Urinary bladder (tissue), 4 donors: Measurements from ENCODE around the gene ATP5F1E. TPM values are rescaled to one million over a fixed set of nuclear protein-coding genes. Genes with fewer than 3 reads are reported as not detected.
A peak's percentile ranks its signal among the peaks of the same experiment; 100 is the strongest.

ENCODE experiments used
- DNase-seq: peaks from one replicate; pipeline ENCODE4 v3.0.0-alpha.2; 2015; ENCODE audit errors: extremely low spot score
- H3K27ac ChIP-seq: one replicate; pipeline ENCODE4 v1.5.1; 2013; ENCODE audit warnings: low read depth, mild to moderate bottlenecking, moderate library complexity
- H3K36me3 ChIP-seq: one replicate; pipeline ENCODE4 v1.6.1; 2013; ENCODE audit warnings: mild to moderate bottlenecking, moderate library complexity; ENCODE audit not compliant: insufficient read depth
- H3K4me1 ChIP-seq: one replicate; pipeline ENCODE4 v1.6.1; 2013; ENCODE audit warnings: mild to moderate bottlenecking, moderate library complexity; ENCODE audit not compliant: insufficient read depth
- H3K4me3 ChIP-seq: one replicate; pipeline ENCODE4 v1.5.1; 2013; ENCODE audit warnings: low read depth, low read length
- WGBS: extraction: QIAGEN DNeasy Blood & Tissue Kit; methylation state at CpG from one replicate; pipeline ENCODE4 v1.1.7; 2013; 5-methylcytosine and 5-hydroxymethylcytosine counted together
- polyA plus RNA-seq: library from polyadenylated mRNA; stranded (reverse); fragments of 200-250 nt; gene quantifications from one replicate; pipeline ENCODE4 v1.2.3, GENCODE V29; 2013
- total RNA-seq: library from RNA; depleted of rRNA; stranded (reverse); fragments of >200 nt; gene quantifications from one replicate; pipeline ENCODE4 v1.2.3, GENCODE V29; 2014
- donor health status: healthy with polysubstance abuse.
- donor health status: healthy.

ATP5F1E gene
- total and polyA plus RNA-seq, 2 donors: 26.8 to 50.7 TPM

DNA sequence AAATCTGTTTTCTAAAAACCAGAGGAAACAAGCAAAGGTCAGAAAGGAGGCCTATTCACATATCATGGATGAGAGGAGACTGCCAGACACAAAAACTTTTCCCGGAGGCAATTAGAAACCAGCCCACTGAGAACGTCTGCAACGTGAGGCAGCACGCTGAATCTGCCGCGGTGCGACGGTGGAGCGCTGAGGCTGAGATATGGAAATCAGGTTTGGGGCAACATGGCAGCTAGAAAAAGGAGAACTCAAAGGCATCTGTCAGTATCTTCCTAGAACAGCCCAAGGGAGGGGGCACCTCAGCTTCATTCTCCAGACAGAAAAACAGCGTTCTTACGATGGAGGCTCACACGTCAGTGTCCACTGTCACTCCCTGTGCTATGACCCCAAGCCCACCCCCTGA lies 5.3 kb upstream of the ATP5F1E start:
- no peak overlapping the region for H3K27ac ChIP-seq
- no peak overlapping the region for H3K4me3 ChIP-seq
- H3K36me3 ChIP-seq: peaks cover 5% of the 10 kb centered on the region
- peaks cover 7% of the 10 kb centered on the region for H3K4me1 ChIP-seq
- DNase-seq: no peak
- WGBS: 91% methylated on average over 12 of the region's 12 CpGs

GRCh38 chr20:59035381-59035780 lies 3.2 kb upstream of the ATP5F1E start:
- Histone ChIP-seq H3K27ac (no peak overlapping the region), H3K36me3 (peaks cover 5% of the 10 kb centered on the region), H3K4me3 (no peak overlapping the region), H3K4me1 (peaks cover 2% of the 10 kb centered on the region)
- DNase-seq: no peak
- WGBS: 95% methylated on average over 3 of the region's 3 CpGs

DNA sequence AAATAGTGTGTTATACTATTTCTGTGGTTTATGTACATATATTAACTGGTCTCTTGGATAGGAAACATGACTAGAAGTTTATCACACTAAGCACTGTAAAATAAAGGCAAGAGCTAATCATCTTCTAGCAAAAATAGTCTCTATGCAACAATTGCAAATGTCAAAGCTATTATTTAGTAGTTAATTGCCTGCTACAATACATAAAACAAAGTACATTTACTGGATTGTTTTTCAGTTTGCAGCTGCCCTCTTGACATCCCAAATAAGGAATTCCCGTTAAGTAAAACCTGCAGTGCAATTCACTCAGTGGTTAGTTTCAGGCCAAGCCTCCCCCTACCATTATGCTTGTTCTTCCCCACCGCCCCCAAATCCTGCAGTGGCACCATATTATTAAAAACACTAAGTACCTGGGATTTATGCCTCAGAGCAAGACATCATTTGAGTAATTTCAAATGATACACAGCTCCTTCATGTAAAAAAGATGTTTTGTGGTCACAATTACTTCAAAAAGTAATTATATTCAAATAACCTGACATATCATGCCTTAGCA lies 1.6 kb upstream of the ATP5F1E start:
- Histone ChIP-seq H3K4me3 (no peak overlapping the region), H3K4me1 (peaks cover 2% of the 10 kb centered on the region), H3K27ac (no peak overlapping the region), H3K36me3 (peaks cover 5% of the 10 kb centered on the region)
- no peak for DNase-seq
- 87% methylated on average over 2 of the region's 2 CpGs for WGBS

GRCh38 chr20:59033093-59033492 lies 958 bp upstream of the ATP5F1E start:
- Histone ChIP-seq H3K4me1 (peaks cover 2% of the 10 kb centered on the region), H3K27ac (no peak overlapping the region), H3K36me3 (peaks cover 5% of the 10 kb centered on the region), H3K4me3 (no peak overlapping the region)
- no peak for DNase-seq
- WGBS: 95% methylated on average over 1 of the region's 1 CpG

DNA sequence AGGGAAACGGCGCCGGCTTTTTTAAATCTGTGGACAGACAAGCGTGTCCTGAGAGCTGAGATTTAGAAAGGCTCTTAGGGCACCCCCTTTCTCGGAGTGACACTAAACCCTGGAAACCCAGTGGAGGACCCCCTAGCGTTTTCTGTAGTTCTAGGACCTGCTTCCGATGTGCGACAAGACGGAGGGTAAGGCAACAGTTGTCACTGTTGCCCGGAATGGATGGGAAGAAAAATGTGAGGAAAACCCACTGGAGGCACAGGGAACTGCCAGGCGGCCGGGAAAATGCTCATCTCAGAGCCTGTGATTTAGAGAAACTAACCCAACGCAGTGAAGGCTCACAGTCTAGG lies 551 bp upstream of the ATP5F1E start:
- Histone ChIP-seq H3K36me3 (peaks cover 2% of the 10 kb centered on the region), H3K4me1 (peaks cover 2% of the 10 kb centered on the region), H3K27ac (peak overlapping the region; percentile 90), H3K4me3 (peak overlapping the region; percentile 72)
- WGBS: under 1% methylated on average over 13 of the region's 13 CpGs
- no peak for DNase-seq

DNA sequence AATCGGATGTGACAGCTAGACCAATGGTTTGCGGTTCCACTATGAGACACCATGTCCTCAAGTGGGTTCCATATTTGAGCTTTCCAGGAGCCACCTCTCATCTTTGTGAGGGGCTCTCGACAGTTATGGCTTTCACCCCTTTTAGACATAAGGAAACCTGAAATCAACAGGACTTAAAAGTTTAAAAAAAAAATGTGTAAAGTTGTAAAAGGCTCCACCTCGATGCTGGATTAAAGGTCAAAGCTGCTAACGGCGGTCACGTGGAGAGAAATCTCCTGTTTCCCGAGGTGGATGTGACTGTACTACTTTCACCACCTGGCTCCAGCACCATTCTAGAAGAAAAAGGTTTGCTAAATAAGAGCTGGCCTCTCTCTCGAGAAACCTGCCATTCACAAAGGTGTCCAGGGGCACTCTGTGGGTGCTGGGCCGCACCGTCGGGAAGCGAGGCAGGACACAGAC lies 542 bp downstream of the ATP5F1E start:
- no peak for DNase-seq
- 14% methylated on average over 13 of the region's 13 CpGs for WGBS
- H3K36me3 ChIP-seq: peaks cover 2% of the 10 kb centered on the region
- H3K27ac ChIP-seq: peak overlapping the region; percentile 77
- H3K4me1 ChIP-seq: peaks cover 2% of the 10 kb centered on the region
- peak overlapping the region; percentile 72 for H3K4me3 ChIP-seq

DNA sequence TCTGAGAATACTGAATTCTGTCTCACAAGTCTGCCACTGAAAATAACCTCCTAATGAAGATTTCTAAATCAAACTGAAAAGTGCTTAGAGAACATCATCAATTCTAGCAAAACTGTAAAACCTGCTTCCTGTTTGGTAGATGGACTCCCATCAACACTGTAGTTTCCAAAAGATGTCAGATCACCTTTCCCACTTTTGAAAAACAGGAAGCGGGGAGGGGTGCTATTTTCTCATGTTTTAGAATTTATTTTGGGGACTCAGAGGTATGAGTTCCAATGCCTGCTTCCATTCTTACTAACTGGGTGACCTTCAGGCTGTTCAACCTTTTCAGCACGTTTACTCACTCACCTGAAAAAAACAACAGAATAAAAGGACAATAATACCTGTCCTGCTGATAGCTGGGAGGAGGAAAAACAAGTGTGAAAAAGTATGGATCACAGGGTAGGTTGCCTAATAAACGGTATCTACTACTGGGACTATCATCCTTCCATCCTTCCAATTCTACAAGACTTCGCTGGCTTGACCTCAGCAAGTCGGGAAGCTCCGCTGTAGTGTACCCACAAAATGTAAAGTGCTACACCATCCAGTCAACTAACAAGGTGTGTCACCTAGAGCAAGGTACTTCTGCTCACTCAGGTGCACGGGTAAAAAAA lies 1.1 kb downstream of the ATP5F1E start:
- no peak for DNase-seq
- WGBS: 76% methylated on average over 7 of the region's 7 CpGs
- Histone ChIP-seq H3K4me1 (peaks cover 2% of the 10 kb centered on the region), H3K36me3 (peaks cover 1% of the 10 kb centered on the region), H3K27ac (no peak overlapping the region), H3K4me3 (peak overlapping the region; percentile 72)

DNA sequence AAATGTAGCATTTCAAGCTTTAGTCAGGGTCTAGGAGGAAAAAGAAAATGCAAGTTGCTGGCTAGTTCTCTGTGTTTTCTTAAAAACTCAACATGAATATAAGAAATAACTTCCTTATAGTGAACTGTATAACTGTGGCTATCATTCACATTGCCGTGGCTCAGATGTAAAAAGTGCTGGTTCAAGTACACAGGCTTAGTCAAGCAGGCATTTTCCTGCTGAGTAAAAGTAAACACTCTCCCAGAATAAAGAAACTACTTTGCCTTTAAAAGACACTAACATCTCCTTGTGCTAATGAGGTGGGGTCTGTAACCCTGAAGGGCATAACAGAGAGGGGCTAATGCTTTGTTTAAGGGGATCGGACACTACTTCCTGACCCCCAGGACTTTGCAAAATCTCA lies 3.3 kb downstream of the ATP5F1E start:
- Histone ChIP-seq H3K27ac (no peak overlapping the region), H3K4me1 (peaks cover 2% of the 10 kb centered on the region)
- 36% methylated on average over 2 of the region's 2 CpGs for WGBS

DNA sequence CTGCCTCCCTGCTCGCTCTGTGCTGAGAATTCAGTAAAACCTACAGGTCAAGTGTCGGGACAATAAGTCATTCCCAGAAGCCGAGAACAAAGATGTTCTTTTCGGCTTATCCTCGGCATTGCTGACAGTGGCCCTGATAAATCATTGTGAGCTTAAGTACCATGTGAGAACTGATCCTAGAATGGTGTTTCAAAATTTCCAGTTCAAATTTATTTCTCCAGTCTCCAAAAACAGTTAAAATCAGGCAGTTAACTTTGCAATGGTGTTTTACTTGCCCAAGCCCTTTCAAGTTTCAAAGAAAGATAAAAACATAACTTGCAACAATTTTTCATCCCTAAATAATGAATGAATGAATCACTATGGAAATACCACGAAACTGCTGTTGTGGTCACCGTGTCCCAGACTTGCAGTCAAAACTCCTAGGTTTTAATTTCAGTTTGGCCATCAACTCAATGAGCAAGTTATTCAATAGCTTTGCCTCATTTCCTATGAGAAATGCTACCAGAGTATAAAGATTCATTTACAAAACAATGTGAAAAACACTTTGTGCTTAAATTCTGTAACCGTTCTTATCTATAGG lies 4.3 kb downstream of the ATP5F1E start:
- Histone ChIP-seq H3K27ac (no peak overlapping the region), H3K36me3 (peaks cover 2% of the 10 kb centered on the region), H3K4me1 (peaks cover 2% of the 10 kb centered on the region), H3K4me3 (no peak overlapping the region)
- no peak for DNase-seq
- 72% methylated on average over 8 of the region's 8 CpGs for WGBS

More for the DNA sequence above, 3.3 kb downstream of the ATP5F1E start:
- Histone ChIP-seq H3K36me3 (peaks cover 2% of the 10 kb centered on the region), H3K4me3 (no peak overlapping the region)
- DNase-seq: no peak

DNA sequence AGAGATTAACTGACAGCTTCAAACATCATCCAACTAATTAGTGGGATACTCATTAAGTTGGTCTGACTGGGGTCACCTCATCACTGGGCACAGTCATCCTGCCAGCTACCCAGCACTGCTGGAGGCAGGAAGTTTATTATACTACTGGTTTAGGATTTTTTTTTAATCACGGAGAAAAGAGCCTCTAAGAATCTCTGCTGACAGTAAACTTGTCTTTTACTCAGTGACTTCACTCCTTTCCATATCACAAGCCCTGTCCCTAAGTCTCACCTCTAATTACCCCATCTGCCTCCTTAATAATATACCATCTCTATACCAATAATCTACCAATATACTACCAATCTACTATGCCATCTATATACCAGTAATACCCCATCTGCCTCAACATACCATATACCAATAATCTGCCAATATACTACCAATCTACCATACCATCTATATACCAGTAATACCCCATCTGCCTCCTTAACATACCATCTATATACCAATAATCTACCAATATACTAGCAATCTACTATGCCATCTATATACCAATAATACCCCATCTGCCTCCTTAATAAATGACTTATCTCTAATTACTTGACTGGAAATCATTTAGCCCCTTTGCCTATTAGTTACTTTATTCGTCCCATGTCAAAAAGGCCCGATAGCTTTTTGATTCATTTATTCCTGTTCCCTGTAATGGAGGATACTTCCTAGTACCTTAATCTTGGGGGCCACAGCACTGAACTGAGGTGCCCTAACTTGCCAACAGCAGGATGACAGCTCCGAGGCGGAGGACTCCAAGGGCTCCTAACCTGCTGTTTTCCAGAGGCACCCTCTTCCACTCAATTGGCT lies 5.0 kb downstream of the ATP5F1E start:
- Histone ChIP-seq H3K4me1 (peaks cover 2% of the 10 kb centered on the region), H3K4me3 (no peak overlapping the region), H3K27ac (no peak overlapping the region), H3K36me3 (peaks cover 2% of the 10 kb centered on the region)
- DNase-seq: no peak
- 77% methylated on average over 5 of the region's 5 CpGs for WGBS

- WGBS: 91% methylated on average over 4 of the region's 4 CpGs
Observed at GRCh38 chr20:59025511-59025910, 6.6 kb downstream of the ATP5F1E start.

GRCh38 chr20:59025086-59025485 lies 7.0 kb downstream of the ATP5F1E start:
- 62% methylated on average over 2 of the region's 2 CpGs for WGBS
- no peaks in the 10 kb centered on the region for H3K4me1 ChIP-seq
- peaks cover 2% of the 10 kb centered on the region for H3K36me3 ChIP-seq
- H3K4me3 ChIP-seq: no peak overlapping the region
- H3K27ac ChIP-seq: no peak overlapping the region
- no peak for DNase-seq

More at GRCh38 chr20:59025511-59025910, 6.6 kb downstream of the ATP5F1E start:
- Histone ChIP-seq H3K27ac (no peak overlapping the region), H3K4me3 (no peak overlapping the region), H3K4me1 (no peaks in the 10 kb centered on the region), H3K36me3 (peaks cover 2% of the 10 kb centered on the region)
- no peak for DNase-seq

DNA sequence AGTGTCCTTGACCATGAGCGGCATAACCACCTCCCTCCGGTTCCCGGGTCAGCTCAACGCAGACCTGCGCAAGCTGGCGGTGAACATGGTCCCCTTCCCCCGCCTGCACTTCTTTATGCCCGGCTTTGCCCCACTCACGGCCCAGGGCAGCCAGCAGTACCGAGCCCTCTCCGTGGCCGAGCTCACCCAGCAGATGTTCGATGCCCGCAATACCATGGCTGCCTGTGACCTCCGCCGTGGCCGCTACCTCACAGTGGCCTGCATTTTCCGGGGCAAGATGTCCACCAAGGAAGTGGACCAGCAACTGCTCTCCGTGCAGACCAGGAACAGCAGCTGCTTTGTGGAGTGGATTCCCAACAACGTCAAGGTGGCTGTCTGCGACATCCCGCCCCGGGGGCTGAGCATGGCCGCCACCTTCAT lies 8.0 kb downstream of the ATP5F1E start:
- Histone ChIP-seq H3K36me3 (peaks cover 2% of the 10 kb centered on the region), H3K4me3 (no peak overlapping the region)

More for the DNA sequence above, 8.0 kb downstream of the ATP5F1E start:
- Histone ChIP-seq H3K4me1 (no peaks in the 10 kb centered on the region), H3K27ac (no peak overlapping the region)
- 96% methylated on average over 24 of the region's 24 CpGs for whole genome bisulfite sequencing
- DNase-seq: no peak
